Hematopoietic multipotent progenitor cell treated with erythropoietin and hydrocortisone succinate and interleukin-3 and kit ligand, for 8 days (in vitro differentiated cells): ENCODE data around the gene TMEM183A.
"Not testable (repeated sequence)": the region's sequence is repeated elsewhere in the genome, so short reads cannot be mapped to it uniquely, and the experiment has no call there.

ENCODE experiments used
- DNase-seq: peaks from one replicate; pipeline ENCODE4 v3.0.0-alpha.2; 2015

Gene TMEM183A

DNA sequence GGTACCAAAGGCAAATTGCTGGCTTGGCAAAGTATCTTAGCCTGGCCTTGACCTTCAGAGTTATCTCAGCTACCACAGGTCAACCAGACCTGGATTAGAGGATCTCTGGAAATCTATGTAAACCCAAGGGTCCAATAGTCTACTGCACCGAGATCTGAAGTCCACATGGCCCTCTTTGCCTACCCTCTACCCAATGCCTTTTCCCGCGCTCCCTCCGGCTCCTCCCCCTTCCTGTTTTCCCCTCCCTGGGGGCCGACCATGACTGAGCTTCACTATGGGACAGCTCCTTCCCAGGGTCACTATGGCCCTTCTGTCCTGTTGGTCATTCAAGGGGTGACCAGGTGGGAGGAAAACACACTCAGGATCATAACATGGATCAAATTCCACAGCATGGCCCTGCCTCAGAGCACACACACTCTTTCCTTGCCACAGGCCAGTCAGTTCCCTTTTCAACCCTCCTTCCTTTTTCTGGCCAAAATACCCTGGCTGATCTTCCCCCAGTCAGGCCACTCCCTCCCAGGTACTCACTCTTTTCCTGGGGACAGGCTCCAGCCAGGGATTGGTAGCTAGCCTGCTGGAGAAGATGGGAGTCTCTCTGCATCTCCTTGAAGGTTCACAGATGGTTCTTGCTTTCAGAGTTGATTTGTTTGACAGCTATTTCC, 19.1 kb upstream of the TMEM183A start:
- DNase-seq: no peak

- no peak for DNase-seq
These were observed 17.3 kb upstream of the TMEM183A start for GRCh38 chr1:202989879-202990278.

GRCh38 chr1:202991112-202991511, 16.1 kb upstream of the TMEM183A start:
- no peak for DNase-seq

DNA sequence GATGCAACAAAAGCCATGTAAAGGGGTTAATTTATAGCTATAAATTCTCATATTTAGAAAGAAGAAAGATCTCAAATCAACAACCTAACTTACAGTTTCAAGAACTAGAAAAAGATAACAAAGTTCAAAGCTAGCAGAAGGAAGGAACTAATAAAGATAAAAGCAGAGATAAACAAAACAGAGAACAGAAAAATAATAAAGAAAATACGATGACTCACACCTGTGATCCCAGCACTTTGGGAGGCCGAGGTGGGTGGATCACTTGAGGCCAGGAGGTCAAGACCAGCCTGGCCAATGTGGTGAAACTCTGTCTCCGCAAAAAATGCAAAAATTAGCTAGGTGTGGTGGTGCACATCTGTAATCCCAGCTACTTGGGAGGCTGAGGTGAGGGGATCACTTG, 12.4 kb upstream of the TMEM183A start:
- DNase-seq: no peak

- peak; percentile 87 for DNase-seq
These were observed 8.1 kb upstream of the TMEM183A start for GRCh38 chr1:202998836-202999750.

- no peak for DNase-seq
These were observed 6.8 kb upstream of the TMEM183A start for GRCh38 chr1:203000217-203000944.

DNA sequence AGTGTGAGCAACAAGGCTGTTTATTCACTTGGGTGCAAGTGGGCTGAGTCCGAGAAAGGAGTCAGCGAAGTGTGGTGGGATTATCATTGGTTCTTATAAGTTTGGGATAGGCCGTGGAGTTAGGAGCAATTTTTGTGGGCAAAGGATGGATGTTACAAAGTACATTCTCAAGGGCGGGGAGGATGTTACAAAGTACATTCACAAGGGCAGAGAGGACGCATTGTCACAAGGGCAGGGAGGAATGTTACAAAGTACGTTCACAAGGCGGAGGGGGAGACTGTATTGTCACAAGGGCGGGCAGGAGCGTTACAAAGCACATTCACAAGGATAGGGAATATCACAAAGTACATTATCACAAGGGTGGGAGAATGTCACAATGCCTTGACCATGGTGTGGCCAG, 5.2 kb upstream of the TMEM183A start:
- DNase-seq: no peak

- DNase-seq: no peak
These were observed 4.2 kb upstream of the TMEM183A start for GRCh38 chr1:203002951-203003350.

- peak; percentile 94 for DNase-seq
These were observed 1.6 kb upstream of the TMEM183A start for GRCh38 chr1:203005395-203006142.

DNA sequence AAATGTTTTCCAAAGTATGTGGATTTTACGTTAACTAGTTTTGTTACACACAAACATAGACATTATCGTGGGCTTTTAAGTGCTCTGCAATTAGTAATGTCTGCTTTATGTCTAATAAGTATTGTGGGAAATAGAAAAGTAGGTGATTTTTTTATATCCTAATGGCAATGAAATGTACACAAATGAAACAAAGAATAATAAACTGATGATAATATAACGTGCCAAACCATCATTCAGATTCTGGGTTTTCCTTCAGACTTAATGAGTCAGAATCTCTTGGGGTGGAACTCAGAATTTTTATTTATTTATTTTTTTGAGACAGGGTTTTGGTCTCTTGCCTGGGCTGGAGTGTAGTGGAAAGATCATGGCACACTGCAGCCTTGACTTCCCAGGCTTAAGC, 2.0 kb downstream of the TMEM183A start:
- DNase-seq: no peak

- no peak for DNase-seq
These were observed 4.4 kb downstream of the TMEM183A start for GRCh38 chr1:203011582-203011981.

DNA sequence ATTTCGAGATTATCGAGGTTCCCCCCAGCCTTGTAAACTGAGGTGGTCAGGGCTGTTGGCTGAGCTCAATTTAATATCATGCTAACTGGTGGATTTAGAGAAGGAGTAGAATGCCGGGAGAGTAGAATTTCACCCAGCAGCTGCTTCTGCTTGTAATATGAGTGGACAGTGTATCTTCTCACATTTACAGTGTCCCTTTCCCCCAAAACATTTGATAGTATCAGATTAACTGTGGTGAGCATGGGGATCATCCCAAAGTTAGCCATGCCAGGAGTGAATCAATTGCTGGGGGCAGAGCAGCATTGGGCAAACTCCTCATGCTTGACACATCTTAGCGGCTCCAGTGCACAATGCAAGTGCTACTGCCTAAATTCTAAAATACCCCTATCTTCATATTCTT, 9.9 kb downstream of the TMEM183A start:
- no peak for DNase-seq

GRCh38 chr1:203017692-203018091, 10.5 kb downstream of the TMEM183A start:
- DNase-seq: no peak

DNA sequence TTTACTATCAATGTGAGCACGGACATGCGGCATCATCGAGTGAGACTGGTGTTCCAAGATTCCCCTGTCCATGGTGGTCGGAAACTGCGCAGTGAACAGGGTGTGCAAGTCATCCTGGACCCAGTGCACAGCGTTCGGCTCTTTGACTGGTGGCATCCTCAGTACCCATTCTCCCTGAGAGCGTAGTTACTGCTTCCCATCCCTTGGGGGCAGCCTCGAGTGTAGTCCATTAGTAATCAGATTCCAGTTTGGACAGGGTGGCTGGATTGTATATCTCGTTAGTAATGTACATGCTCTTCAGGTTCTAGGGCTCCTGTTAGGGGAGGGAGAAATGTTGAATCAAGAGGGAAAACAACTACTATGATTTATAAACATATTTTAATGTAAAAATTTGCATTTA, 15.7 kb downstream of the TMEM183A start:
- DNase-seq: not testable (repeated sequence)

DNA sequence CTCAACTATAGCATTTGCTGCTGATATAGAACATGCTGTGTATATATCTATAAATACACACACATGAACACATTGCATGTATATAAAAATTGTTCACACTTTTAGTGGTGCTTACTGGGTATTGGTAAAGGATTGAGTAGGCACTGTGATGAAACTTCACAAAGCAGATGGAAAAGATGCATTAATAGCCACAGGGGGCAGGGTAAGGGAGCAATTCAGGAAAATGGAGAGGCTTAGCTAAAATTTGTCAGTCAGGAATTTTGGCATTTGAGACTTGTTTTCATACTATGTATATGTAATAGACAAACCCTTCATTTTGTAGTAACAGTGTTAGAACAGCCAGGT, 18.5 kb downstream of the TMEM183A start:
- no peak for DNase-seq

DNA sequence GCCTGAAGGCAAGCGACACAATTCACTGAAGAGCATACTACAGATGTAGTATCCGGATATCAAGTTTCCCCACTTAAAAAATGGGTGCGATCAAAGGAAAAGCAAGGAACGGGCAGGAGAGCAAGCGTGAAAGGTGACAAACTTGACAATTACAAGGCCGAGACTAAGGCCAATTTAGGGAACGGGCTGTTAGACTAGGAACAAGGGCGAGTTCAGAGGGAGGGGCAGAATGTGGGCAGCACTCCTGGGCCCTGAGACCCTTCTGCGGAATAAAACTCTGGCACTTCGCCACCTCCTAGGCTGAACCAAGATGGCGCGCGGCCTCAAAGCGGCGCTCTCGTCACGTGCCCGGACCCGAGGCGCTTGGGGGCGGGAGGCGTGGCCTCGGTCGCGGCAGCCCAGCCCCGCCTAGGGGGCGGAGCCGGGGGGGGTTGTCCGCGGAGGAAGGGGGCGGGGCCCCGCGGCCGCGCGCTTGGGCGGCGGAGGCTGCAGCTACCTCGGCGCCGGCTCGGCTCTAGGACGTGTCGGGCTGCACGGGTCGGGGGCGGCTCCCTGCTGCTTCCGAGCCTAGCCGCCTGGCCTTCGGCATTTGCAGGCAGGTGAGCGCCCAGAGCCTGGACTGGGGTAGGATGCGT, 19.0 kb downstream of the TMEM183A start, which contains the start of gene PPFIA4:
Gene PPFIA4, plus strand, starts transcription at position 461 of the 635 bp plus-strand sequence. CDS start 12,518 bp downstream, outside the sequence.
- DNase-seq: peak; percentile 85

DNA sequence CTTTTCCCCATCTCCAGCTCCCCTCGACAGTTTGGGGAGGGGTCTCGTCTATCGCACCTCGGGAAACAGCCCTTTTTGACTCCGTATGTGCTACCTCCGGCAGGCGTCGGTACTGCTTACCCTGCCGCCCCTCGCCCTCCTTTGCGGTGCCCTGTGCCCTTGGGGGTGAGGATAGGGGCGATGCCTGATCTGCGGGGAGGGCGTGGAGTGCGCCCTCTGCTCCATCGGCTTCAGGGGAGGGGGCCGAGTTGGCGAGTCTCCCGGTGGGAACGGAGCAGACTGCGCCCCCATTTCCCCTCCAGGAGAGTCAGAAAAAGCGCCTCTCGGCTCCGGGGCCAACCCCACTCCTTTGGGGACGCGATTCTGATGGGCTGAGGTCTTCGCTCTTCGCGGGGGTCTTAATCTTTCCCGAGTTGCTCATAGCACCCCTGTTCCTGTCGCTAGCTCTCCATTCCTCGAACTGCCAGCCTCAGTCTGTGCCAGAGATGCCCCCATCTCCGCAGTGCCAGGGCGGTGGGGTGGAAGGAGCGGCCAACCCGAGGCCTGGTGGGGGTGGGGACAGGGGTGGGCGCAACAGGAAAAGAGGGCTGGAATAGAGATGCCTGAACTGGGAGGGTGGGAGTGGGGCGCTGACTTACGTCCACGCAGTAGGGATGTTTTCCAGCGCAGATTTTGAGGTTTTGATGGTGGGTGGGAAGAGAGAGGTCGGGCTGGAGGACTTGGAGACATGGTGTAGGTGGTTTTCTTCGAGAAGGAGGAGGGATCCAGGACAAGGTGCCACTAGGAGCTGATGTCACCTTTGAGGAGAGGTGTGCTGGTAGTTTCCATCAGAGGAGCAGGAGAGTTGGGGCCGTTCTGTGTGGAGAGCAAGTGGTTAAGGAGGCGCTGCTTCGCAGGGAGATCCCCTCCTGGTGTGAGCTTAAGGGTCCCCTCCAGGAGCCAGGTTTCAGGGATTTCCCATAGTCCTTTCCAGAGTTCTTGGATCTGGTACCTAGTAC, 19.8 kb downstream of the TMEM183A start:
- no peak for DNase-seq

DNA sequence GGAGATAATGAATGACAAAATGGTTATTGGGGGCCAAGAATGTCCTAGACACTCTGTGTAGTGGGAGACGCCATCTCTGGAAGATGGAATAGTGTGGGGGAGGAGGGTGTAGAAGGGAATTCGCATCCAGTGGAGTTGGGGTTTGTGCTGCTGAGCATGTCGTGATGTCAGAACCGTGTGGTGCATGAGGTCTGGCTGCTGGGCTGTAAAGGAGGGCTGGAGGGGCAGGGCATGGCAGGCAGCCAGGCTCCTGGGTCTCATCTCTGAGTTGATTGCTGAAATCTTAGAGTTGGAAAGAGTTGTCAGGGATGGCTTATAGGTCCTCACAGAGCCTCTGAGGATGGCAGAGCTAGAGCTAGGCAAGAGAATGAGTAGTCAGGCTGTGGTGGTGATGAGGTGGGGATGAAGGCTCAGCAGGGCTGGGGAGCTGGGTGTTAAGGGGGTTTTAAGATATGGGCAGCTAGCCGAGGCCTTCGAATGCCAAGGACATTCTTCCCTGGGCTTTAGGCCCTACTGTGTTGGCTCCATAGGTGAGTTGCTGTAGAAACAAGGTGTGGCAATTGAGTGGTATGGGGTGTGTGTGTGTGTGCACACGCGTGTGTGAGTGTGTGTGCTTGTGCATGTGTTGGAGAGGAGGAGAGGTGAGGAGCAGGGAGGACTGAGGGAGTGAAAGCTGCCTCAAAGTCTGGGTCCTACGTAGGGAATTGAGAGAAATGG, 21.1 kb downstream of the TMEM183A start:
- no peak for DNase-seq

DNA sequence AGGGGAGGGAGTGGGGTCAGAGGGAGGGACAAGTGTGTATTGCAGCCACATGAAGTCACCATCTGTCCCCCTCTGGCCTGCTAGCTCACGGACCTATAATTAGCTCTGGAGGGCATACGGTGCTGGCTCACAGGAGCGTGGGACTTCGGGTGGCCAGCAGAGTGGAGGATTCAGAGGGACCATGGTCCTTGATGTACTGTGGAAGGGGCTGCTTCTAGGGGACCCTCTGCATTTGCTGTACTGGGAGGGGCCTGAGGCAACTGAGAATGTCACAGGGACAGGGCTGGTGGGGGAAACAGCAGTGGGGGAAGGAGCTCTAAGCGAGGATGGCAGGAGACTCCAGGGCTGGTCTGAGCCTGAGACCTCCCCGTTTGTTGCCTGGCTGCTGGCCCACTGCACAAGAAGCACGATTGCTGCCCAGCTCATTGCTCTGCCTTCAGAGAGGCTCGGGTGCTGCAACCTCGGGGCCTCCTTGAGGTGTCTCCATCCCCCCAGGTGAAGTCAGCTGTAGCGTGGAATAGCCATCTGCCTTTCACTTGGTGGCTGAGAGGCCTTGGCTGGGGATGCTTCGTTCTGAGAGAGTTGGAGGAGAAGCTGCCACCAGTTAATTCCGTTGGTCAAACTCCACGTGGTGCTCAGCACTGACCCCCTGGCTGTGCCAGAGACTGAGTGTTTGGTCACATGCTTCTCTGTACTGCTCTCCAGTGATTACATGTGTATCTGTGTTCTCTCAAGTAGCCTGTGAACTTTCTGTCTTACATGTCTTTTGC, 21.8 kb downstream of the TMEM183A start:
- no peak for DNase-seq

DNA sequence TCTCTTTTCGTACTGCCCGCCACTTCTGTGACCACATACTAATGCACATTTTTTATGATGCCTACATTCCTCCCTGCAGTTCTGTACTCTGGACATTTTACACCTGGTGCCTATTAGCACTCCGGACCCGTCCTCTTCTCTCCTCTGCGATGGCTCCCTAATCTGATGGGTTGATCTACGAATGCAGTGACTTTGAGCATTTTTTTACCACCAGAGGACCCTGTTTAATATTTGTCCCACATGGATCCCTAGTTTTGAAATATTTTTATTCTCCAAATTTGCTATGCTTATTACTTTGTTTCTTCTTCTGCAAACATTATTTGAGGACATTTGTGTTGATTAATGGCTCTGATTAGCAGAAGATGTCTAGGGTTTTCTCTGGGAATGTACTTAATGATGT, 24.3 kb downstream of the TMEM183A start:
- DNase-seq: no peak
